Heart left ventricle (tissue), 13 donors: ENCODE measurements around the gene PNCK.

Experiments
- POLR2A ChIP-seq, 2 donors: fragments of 450-650 bp; IDR thresholded peaks; one replicate each; pipeline ENCODE4 v1.6.1; 2017; ENCODE audit warnings: antibody characterized with exemption in 2 of 2, mild to moderate bottlenecking in 2 of 2, moderate library complexity in 2 of 2
- TF ChIP-seq, protein P1 (sequence below), 12 donors: fragments of 200-600 bp; sonication (generic) in 4 of 12; IDR thresholded peaks; one replicate each; pipeline versions ENCODE4 v1.5.0 to v1.8.0; 2018 to 2022; ENCODE audit warnings: antibody characterized with exemption in 12 of 12, mild to moderate bottlenecking in 5 of 12
- donor health status: ischemic (EF 13 %, LVEDD 7.1; RV severe dilation, severe dysfunction).
- donor health status: DM: no; HTN: yes; CAD: no.
- donor health status: DM: no; HTN: no; CAD: no.
- donor health status: ischemic (EF 25% LVEDD 6.9; RV normal size, moderate dysfunction).
- donor health status: ischemic (EF 25% LVEDD 5.7; RV mildly dilated, moderate dysfunction).
- donor health status: ischemic (EF 35%, LVEDD 5.7; RV mildly dilated, moderate dysfunction).
- donor health status: nonischemic (EF 11% LVEDD 7.7; RV severe dilation, severe dysfunction).
- donor health status: DM: yes; HTN: yes; CAD: no.
- donor health status: PGD.
- donor health status: ischemic (EF 29% LVEDD 5.4; RV normal size, mild dysfunction).
- donor health status: nonischemic (EF 23%, LVEDD 6.1; RV moderate dilation, normal function).

DNA sequence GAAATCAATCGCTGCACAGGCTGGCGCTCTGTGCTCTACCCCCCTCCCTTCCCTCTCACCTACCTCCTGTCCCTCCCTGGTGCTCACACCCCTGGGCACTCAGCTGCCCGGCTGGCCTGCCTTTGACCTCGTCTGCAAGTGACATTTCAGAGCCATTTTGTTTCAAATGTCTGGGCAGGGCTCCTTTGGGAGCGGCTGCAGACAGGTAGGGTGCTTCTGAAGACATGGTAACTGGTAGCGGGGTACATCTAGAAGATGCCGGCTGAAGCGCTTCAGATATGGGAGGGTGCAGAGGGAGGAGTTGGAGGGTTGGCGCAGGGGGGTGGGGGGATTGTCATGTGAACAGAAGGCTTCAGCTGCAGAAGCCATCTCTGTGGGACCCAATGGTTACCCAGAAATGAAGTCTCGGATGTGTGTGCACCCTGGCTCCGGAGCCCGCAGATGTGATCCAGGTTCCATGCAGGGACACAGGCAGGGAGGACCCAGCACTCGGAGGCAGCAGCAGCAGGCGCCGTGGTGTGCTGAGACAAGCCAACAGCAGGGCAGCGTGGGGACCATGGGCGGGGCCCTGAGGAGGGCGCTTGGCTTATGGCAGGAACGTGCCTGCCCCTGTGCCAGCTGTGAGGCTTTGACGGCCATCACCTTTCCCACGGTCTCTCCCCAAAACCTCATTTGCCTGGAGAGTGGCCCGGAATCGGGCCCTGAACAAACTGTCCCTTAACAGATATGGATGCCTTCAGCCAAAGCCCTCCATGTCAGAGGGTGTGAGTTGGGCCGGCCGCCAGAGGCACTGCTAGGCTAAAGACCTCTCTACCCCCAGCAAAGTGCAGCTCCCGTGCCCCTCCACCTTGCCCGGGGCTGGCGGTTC is 34.2 kb downstream of the PNCK start:
- TF ChIP-seq, protein P1, sequence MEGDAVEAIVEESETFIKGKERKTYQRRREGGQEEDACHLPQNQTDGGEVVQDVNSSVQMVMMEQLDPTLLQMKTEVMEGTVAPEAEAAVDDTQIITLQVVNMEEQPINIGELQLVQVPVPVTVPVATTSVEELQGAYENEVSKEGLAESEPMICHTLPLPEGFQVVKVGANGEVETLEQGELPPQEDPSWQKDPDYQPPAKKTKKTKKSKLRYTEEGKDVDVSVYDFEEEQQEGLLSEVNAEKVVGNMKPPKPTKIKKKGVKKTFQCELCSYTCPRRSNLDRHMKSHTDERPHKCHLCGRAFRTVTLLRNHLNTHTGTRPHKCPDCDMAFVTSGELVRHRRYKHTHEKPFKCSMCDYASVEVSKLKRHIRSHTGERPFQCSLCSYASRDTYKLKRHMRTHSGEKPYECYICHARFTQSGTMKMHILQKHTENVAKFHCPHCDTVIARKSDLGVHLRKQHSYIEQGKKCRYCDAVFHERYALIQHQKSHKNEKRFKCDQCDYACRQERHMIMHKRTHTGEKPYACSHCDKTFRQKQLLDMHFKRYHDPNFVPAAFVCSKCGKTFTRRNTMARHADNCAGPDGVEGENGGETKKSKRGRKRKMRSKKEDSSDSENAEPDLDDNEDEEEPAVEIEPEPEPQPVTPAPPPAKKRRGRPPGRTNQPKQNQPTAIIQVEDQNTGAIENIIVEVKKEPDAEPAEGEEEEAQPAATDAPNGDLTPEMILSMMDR (IDR thresholded peaks at IDR 0.05), result no peak
- TF ChIP-seq POLR2A (IDR thresholded peaks at IDR 0.05), result no peak
